ENCODE results near the gene NYNRIN. TPM values are rescaled to one million over a fixed set of nuclear protein-coding genes. Genes with fewer than 3 reads are reported as not detected.
A peak's percentile ranks its signal among the peaks of the same experiment; 100 is the strongest.

The NYNRIN gene
- total RNA-seq, 1 experiment from 2014 or later, result 16.6 TPM

DNA sequence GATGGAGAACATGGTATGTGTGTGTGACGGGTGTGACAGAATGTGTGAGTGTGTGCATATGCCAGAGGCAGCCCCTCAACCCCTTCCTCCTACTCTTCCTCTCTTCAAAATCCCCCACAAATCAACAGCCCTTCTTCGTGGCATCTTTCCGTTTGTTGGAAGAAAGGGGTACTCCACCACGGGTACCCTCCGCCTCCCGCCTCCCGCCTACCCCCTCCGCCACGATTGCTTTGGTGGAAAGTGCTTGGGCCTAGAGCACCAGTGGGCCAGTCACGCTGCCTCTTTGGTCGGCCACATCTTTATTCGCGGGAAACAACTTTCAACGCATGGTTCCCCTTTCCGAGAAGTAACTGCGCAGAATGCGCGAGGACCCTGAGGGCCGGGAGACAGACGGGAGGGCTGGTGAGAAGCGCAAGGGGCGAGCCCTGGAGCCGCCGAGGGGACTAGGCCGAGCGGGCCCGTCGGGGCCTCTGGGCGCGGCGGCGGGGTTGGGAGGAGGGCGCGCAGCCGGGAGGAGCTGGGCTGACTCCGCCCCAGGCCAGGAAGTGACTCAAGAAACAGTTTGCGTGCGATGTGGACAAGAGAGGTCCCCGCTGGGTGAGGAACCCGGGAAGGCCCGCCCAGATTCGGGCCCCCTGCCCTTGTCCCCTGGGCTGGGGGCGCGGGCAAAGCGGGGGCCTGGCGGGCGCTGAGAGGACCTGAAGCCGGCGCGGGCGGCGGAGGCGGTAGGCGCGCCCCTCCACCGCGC lies 30.8 kb downstream of the NYNRIN start, which contains the start of the genes CBLN3 and KHNYN (continued):
- TF ChIP-seq CBFB (CRISPR knock-in tag; IDR thresholded peaks at IDR 0.05; ENCODE audit: low read depth) (no peak), SP1 (CRISPR knock-in tag; conservative IDR thresholded peaks at IDR 0.05) (peak; percentile 68), TCF7 (CRISPR knock-in tag; IDR thresholded peaks at IDR 0.05; ENCODE audit: low read depth) (no peak), GTF2I (CRISPR knock-in tag; conservative IDR thresholded peaks at IDR 0.05) (no peak), ZNF263 (CRISPR knock-in tag; IDR thresholded peaks at IDR 0.05; ENCODE audit: low read depth) (0 out of 2 replicates have a peak, but pooled peaks have one; percentile 82), MAX (CRISPR knock-in tag; IDR thresholded peaks at IDR 0.05) (peak; percentile 74; the same call in 1 of the 2 replicates), NFYB (CRISPR knock-in tag; conservative IDR thresholded peaks at IDR 0.05; ENCODE audit: low read depth) (no peak), TEAD4 (CRISPR knock-in tag; IDR thresholded peaks at IDR 0.05) (no peak), KAT7 (CRISPR knock-in tag; IDR thresholded peaks at IDR 0.05; ENCODE audit: borderline replicate concordance) (no peak), JAZF1 (CRISPR knock-in tag; IDR thresholded peaks at IDR 0.05) (no peak), ZMAT4 (CRISPR knock-in tag; IDR thresholded peaks at IDR 0.05) (no peak), CREM (CRISPR knock-in tag; IDR thresholded peaks at IDR 0.05) (no peak), ZBTB21 (CRISPR knock-in tag; IDR thresholded peaks at IDR 0.05; ENCODE audit: borderline replicate concordance) (no peak), SMAD3 (CRISPR knock-in tag; IDR thresholded peaks at IDR 0.05; ENCODE audit: borderline replicate concordance) (no peak), ATF3 (CRISPR knock-in tag; conservative IDR thresholded peaks at IDR 0.05) (no peak), JUN (CRISPR knock-in tag; IDR thresholded peaks at IDR 0.05) (0 out of 2 replicates have a peak, but pooled peaks have one; percentile 38), ZNF423 (CRISPR knock-in tag; IDR thresholded peaks at IDR 0.05) (no peak), EMX1 (CRISPR knock-in tag; IDR thresholded peaks at IDR 0.05) (no peak), GRHL2 (CRISPR knock-in tag; IDR thresholded peaks at IDR 0.05; ENCODE audit: insufficient replicate concordance, severe bottlenecking) (no peak), ZSCAN18 (CRISPR knock-in tag; IDR thresholded peaks at IDR 0.05) (no peak), ZNF317 (CRISPR knock-in tag; IDR thresholded peaks at IDR 0.05; ENCODE audit: borderline replicate concordance, low read depth) (no peak)
- TF ChIP-seq, protein P1, sequence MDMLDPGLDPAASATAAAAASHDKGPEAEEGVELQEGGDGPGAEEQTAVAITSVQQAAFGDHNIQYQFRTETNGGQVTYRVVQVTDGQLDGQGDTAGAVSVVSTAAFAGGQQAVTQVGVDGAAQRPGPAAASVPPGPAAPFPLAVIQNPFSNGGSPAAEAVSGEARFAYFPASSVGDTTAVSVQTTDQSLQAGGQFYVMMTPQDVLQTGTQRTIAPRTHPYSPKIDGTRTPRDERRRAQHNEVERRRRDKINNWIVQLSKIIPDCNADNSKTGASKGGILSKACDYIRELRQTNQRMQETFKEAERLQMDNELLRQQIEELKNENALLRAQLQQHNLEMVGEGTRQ (CRISPR knock-in tag; IDR thresholded peaks at IDR 0.05), result no peak
- TF ChIP-seq, protein P2, sequence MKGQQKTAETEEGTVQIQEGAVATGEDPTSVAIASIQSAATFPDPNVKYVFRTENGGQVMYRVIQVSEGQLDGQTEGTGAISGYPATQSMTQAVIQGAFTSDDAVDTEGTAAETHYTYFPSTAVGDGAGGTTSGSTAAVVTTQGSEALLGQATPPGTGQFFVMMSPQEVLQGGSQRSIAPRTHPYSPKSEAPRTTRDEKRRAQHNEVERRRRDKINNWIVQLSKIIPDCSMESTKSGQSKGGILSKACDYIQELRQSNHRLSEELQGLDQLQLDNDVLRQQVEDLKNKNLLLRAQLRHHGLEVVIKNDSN (CRISPR knock-in tag; IDR thresholded peaks at IDR 0.05), result no peak
- TF ChIP-seq, protein P3, sequence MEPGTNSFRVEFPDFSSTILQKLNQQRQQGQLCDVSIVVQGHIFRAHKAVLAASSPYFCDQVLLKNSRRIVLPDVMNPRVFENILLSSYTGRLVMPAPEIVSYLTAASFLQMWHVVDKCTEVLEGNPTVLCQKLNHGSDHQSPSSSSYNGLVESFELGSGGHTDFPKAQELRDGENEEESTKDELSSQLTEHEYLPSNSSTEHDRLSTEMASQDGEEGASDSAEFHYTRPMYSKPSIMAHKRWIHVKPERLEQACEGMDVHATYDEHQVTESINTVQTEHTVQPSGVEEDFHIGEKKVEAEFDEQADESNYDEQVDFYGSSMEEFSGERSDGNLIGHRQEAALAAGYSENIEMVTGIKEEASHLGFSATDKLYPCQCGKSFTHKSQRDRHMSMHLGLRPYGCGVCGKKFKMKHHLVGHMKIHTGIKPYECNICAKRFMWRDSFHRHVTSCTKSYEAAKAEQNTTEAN (CRISPR knock-in tag; IDR thresholded peaks at IDR 0.05), result no peak
- TF ChIP-seq, protein P4, sequence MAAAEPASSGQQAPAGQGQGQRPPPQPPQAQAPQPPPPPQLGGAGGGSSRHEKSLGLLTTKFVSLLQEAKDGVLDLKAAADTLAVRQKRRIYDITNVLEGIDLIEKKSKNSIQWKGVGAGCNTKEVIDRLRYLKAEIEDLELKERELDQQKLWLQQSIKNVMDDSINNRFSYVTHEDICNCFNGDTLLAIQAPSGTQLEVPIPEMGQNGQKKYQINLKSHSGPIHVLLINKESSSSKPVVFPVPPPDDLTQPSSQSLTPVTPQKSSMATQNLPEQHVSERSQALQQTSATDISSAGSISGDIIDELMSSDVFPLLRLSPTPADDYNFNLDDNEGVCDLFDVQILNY (CRISPR knock-in tag; IDR thresholded peaks at IDR 0.05), result peak; percentile 17; the same call in 1 of the 2 replicates
- TF ChIP-seq, protein P5, sequence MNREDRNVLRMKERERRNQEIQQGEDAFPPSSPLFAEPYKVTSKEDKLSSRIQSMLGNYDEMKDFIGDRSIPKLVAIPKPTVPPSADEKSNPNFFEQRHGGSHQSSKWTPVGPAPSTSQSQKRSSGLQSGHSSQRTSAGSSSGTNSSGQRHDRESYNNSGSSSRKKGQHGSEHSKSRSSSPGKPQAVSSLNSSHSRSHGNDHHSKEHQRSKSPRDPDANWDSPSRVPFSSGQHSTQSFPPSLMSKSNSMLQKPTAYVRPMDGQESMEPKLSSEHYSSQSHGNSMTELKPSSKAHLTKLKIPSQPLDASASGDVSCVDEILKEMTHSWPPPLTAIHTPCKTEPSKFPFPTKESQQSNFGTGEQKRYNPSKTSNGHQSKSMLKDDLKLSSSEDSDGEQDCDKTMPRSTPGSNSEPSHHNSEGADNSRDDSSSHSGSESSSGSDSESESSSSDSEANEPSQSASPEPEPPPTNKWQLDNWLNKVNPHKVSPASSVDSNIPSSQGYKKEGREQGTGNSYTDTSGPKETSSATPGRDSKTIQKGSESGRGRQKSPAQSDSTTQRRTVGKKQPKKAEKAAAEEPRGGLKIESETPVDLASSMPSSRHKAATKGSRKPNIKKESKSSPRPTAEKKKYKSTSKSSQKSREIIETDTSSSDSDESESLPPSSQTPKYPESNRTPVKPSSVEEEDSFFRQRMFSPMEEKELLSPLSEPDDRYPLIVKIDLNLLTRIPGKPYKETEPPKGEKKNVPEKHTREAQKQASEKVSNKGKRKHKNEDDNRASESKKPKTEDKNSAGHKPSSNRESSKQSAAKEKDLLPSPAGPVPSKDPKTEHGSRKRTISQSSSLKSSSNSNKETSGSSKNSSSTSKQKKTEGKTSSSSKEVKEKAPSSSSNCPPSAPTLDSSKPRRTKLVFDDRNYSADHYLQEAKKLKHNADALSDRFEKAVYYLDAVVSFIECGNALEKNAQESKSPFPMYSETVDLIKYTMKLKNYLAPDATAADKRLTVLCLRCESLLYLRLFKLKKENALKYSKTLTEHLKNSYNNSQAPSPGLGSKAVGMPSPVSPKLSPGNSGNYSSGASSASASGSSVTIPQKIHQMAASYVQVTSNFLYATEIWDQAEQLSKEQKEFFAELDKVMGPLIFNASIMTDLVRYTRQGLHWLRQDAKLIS (CRISPR knock-in tag; IDR thresholded peaks at IDR 0.05; ENCODE audit: borderline replicate concordance), result no peak
- TF ChIP-seq, protein P6, sequence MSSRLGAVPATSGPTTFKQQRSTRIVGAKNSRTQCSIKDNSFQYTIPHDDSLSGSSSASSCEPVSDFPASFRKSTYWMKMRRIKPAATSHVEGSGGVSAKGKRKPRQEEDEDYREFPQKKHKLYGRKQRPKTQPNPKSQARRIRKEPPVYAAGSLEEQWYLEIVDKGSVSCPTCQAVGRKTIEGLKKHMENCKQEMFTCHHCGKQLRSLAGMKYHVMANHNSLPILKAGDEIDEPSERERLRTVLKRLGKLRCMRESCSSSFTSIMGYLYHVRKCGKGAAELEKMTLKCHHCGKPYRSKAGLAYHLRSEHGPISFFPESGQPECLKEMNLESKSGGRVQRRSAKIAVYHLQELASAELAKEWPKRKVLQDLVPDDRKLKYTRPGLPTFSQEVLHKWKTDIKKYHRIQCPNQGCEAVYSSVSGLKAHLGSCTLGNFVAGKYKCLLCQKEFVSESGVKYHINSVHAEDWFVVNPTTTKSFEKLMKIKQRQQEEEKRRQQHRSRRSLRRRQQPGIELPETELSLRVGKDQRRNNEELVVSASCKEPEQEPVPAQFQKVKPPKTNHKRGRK (CRISPR knock-in tag; IDR thresholded peaks at IDR 0.05; ENCODE audit: borderline replicate concordance), result no peak

Data from WTC11 (cell line).